ENCODE data around the gene IL4I1. TPM values are rescaled to one million over a fixed set of nuclear protein-coding genes. Genes with fewer than 3 reads are reported as not detected.

The IL4I1 gene
- total RNA-seq, 4 donors from 2014 or later: 0.63 to 3.0 (median 1.7) TPM; not detected in 1

DNA sequence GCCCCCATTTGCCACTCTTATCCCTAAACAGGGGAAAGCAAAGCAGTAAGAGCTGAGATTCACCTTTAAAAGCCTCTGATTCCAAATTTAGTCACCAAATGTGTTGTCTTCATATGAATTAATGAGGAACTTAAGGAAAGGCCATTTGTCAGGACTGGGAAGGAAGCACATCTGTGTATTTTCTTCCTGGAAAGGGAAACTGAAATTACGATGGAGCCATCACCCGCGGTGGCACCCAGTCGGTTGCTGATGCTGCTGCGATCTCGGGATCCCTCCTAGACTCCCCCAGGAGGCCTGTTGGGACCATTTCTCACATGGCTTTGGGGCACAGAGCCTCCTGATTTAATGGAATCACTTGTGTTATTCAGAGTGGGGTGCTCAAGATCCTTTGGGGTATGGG, 7.4 kb upstream of the IL4I1 start:
- H3K9me3 ChIP-seq: no peaks in the 10 kb centered on the region
- no peak overlapping the region for H3K27ac ChIP-seq
- no peak for DNase-seq (ENCODE audit: low spot score in 2 of 2)
- peaks cover 0 to 37% (median 3%) of the 10 kb centered on the region in 3 donors for H3K36me3 ChIP-seq
- WGBS, 2 donors: 62 to 77% methylated on average over 6 of the region's 6 CpGs
- no peak for TF ChIP-seq EP300 (IDR thresholded peaks at IDR 0.05)
- TF ChIP-seq, protein P1, sequence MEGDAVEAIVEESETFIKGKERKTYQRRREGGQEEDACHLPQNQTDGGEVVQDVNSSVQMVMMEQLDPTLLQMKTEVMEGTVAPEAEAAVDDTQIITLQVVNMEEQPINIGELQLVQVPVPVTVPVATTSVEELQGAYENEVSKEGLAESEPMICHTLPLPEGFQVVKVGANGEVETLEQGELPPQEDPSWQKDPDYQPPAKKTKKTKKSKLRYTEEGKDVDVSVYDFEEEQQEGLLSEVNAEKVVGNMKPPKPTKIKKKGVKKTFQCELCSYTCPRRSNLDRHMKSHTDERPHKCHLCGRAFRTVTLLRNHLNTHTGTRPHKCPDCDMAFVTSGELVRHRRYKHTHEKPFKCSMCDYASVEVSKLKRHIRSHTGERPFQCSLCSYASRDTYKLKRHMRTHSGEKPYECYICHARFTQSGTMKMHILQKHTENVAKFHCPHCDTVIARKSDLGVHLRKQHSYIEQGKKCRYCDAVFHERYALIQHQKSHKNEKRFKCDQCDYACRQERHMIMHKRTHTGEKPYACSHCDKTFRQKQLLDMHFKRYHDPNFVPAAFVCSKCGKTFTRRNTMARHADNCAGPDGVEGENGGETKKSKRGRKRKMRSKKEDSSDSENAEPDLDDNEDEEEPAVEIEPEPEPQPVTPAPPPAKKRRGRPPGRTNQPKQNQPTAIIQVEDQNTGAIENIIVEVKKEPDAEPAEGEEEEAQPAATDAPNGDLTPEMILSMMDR (IDR thresholded peaks at IDR 0.05): no peak
- no peak for TF ChIP-seq POLR2A (IDR thresholded peaks at IDR 0.05)
- no peaks in the 10 kb centered on the region for H3K4me1 ChIP-seq
- H3K4me3 ChIP-seq: no peak overlapping the region
- no peaks in the 10 kb centered on the region for H3K27me3 ChIP-seq

DNA sequence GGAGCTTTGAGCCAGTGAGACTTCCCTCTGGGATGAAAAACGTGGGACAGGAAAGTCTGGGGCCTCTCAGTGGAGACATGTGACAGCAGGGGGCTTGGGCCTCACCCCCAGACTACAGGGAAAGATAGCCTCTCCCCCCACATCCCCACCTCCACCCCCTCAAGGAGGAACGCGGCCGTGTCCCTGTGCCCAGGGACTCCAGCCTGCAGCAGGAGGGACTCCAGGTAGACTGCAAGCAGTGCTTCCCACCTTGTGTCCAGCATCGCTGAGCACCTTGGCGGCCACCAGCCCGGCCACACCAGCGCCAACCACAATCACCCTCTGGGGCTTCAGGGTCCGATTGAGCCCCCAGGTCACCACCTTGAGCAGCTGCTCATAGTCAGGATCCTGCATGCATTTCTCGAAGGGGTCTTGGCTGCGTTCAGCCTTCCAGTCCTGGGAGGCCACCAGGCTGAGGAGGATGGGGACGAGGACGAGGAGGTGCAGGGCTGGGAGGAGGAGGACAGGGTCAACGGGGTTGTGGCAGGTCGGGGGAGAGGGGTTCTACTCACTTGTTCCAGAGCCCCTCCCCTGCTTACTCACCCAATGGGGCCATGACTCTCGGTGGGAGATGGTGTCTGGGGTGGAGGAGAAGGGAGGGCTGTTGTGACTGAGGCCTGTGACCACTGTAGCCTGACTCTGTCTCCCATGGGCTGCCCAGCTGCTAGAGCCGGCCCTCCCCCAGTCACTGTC, 955 bp downstream of the IL4I1 start:
- no peaks in the 10 kb centered on the region for H3K9me3 ChIP-seq
- TF ChIP-seq, protein P1 (IDR thresholded peaks at IDR 0.05): no peak
- no peak for TF ChIP-seq POLR2A (IDR thresholded peaks at IDR 0.05)
- TF ChIP-seq EP300 (IDR thresholded peaks at IDR 0.05): no peak
- H3K4me3 ChIP-seq: no peak overlapping the region
- no peaks in the 10 kb centered on the region for H3K36me3 ChIP-seq
- no peak overlapping the region for H3K27ac ChIP-seq
- peaks cover 0 to 20% (median 13%) of the 10 kb centered on the region in 4 donors for H3K4me1 ChIP-seq
- H3K27me3 ChIP-seq: no peaks in the 10 kb centered on the region
- DNase-seq (ENCODE audit: low spot score in 2 of 2): no peak
- 49 to 55% methylated on average over 12 to 13 of the region's 17 CpGs for WGBS, 2 donors

DNA sequence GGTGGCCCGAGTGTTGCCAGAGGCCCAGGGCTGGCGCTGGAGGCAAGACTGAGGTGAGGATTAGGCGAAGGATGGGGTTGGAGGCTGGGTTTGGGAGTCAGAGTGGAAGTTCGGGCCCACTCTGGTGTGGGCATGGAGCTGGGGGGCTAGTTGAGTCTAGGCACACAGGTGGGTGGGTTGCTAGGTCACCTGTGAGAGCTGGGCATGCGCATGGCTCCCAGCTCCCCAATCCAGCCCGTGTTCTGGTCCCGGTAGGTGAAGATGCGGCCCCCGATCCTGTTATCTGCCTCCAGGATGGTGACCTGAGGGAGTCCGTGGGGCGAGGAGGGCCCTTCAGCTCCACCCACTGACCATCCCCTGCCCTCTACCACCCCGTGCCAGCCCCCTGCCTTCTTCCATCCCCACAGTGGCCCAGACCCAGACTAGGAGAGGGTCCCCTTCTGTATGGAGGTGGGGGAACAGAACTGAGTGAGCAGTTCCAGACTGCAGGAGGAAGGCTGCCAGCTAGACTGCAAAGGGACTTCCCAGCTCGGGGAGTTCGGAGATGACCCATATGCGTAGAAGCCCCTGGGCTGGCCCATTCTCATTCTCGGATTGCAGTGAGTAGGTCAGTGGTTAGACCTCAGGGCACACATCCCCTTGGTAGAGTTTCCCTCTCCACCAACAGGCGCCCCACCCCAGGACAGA, 1.7 kb downstream of the IL4I1 start:
- no peaks in the 10 kb centered on the region for H3K9me3 ChIP-seq
- H3K4me1 ChIP-seq: peaks cover 0 to 27% (median 19%) of the 10 kb centered on the region in 4 donors
- no peaks in the 10 kb centered on the region for H3K27me3 ChIP-seq
- H3K27ac ChIP-seq: no peak overlapping the region
- no peak overlapping the region for H3K4me3 ChIP-seq
- no peaks in the 10 kb centered on the region for H3K36me3 ChIP-seq
- WGBS, 2 donors: 76 to 77% methylated on average over 17 of the region's 17 CpGs
- no peak for DNase-seq (ENCODE audit: low spot score in 2 of 2)
- TF ChIP-seq, protein P1 (IDR thresholded peaks at IDR 0.05): no peak
- no peak for TF ChIP-seq POLR2A (IDR thresholded peaks at IDR 0.05)
- TF ChIP-seq EP300 (IDR thresholded peaks at IDR 0.05): no peak

DNA sequence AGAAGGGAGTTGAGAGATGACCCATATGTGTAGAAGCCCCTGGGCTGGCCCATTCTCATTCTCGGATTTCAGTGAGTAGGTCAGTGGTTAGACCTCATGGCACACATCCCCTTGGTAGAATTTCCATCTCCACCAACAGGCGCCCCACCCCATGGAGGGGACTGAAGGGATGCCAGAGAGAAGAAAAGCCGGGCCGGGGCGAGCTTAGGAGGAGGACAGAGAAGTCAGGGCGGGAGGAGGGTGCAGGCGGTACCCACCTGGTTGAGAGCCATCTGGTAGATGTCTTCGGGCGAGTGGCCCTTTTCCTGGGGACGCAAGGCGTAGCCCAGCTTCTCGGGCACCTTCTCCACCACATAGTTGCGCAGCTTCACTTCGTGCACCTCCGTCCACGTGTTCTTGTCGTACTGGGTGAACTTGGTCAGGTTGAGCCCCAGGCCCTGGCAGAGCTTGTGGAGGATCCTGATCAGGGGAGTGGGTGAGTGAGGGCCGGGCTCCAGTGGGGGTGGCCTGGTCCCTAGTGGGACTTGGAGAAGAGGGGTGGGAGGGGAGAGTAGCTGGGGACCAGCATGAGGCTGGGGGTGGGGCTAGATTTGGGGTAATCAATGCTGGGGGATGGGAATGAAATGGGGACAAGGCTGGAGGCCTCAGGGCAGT, 2.5 kb downstream of the IL4I1 start:
- 90% methylated on average over 18 of the region's 18 CpGs for WGBS, 2 donors
- H3K36me3 ChIP-seq: peaks cover 0 to 3% (median 0%) of the 10 kb centered on the region in 3 donors
- no peak overlapping the region for H3K27ac ChIP-seq
- H3K27me3 ChIP-seq: no peaks in the 10 kb centered on the region
- H3K9me3 ChIP-seq: no peaks in the 10 kb centered on the region
- H3K4me3 ChIP-seq: no peak overlapping the region
- no peak for TF ChIP-seq EP300 (IDR thresholded peaks at IDR 0.05)
- TF ChIP-seq POLR2A (IDR thresholded peaks at IDR 0.05): no peak
- TF ChIP-seq, protein P1 (IDR thresholded peaks at IDR 0.05): no peak
- peaks cover 0 to 34% (median 20%) of the 10 kb centered on the region in 4 donors for H3K4me1 ChIP-seq
- DNase-seq (ENCODE audit: low spot score in 2 of 2): no peak
